ENCODE measurements around the gene MZT2A. TPM values are rescaled to one million over a fixed set of nuclear protein-coding genes. Genes with fewer than 3 reads are reported as not detected.
"Not testable (repeated sequence)": the region's sequence is repeated elsewhere in the genome, so short reads cannot be mapped to it uniquely, and the experiment has no call there.

MZT2A gene
- polyA plus RNA-seq, 3 donors = 11.1 to 26.0 (median 13.6) TPM

DNA sequence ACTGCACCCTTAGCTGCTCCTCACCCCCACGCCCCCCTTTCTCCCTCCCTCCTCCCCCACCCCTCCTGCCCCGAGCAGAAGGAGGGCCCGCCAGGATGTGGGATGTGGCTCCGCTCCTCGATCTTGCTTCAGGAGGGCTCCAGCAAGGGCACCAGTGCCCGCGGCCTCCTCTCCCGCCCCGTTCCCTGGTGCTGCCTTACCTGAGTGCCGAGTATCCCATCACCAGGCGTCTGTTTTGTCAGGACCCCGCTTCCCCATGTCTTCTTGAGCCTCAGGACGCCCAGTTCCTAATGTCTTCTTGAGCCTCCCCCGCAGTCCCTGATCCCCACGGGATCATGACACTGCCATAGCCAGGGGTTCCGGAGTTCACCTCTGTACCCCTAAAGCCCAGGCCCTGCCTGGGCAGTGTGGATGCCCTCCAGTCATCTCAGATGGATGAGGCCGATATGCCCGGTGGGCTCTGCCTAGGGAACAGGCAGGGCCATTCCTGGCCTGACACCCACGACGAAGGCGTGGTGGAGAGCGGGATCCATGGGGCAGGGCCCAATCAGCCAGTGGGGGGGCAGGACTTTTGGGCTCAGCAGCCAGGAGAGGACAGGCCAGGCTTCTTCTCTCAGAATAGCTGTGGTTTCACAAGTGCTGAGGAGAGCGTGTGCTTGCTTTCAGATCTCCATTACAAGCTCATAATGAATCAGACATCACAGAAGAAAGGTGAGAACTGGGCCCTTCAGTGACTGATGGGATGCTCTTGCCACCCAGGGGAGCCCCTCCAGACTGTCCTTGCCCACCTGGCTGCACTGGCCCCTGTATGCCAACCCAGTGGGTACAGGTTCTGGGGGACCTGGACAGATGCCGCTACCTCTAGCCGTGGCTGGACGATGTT is 37.0 kb upstream of the MZT2A start:
- H3K36me3 Mint-ChIP-seq; H3K4me2 ChIP-seq (replicated peaks; ENCODE audit: extremely low read depth, low read length, poor library complexity, severe bottlenecking); H3K4me3 ChIP-seq (replicated peaks in 1 of 3; ENCODE audit: low read depth in 2 of 3, low read length in 3 of 3); intact Hi-C loops (cut with micrococcal nuclease); H3K9ac ChIP-seq (ENCODE audit: insufficient read depth, low read length, poor library complexity, severe bottlenecking); DNase-seq; H2AFZ ChIP-seq (ENCODE audit: insufficient read depth, low read depth, low read length, poor library complexity, severe bottlenecking); H3K9me3 ChIP-seq (replicated peaks in 1 of 2; ENCODE audit: control insufficient read depth in 1 of 2, insufficient read depth in 1 of 2, low read length in 2 of 2); H3K27ac ChIP-seq (ENCODE audit: low read depth in 1 of 2, low read length in 2 of 2); H3K79me2 ChIP-seq (ENCODE audit: insufficient read depth, low read length); H3K27ac Mint-ChIP-seq; H4K20me1 ChIP-seq (ENCODE audit: insufficient read depth, low read length); H3K36me3 ChIP-seq (replicated peaks in 1 of 2; ENCODE audit: control insufficient read depth in 1 of 2, insufficient read depth in 2 of 2, low read length in 2 of 2); H3K9me3 Mint-ChIP-seq: not testable (repeated sequence)
- H3K27me3 ChIP-seq (ENCODE audit: control insufficient read depth in 2 of 2, insufficient read depth in 2 of 2, low read length in 2 of 2) = peaks cover 0 to 17% of the 10 kb centered on the region in 2 donors
- Mint-ChIP-seq H3K27me3 (ENCODE audit: low read depth in 3 of 3) (peaks cover 22 to 46% (median 24%) of the 10 kb centered on the region in 3 donors), H3K4me1 (peaks cover 14% of the 10 kb centered on the region), H3K4me3 (peak overlapping the region; percentile 24 to 77)
- WGBS (ENCODE audit: insufficient coverage) = 69% methylated on average over 22 of the region's 26 CpGs
- H3K4me1 ChIP-seq (ENCODE audit: control insufficient read depth in 1 of 2, insufficient read depth in 2 of 2, low read length in 2 of 2) = peaks cover 7 to 10% of the 10 kb centered on the region in 2 donors

DNA sequence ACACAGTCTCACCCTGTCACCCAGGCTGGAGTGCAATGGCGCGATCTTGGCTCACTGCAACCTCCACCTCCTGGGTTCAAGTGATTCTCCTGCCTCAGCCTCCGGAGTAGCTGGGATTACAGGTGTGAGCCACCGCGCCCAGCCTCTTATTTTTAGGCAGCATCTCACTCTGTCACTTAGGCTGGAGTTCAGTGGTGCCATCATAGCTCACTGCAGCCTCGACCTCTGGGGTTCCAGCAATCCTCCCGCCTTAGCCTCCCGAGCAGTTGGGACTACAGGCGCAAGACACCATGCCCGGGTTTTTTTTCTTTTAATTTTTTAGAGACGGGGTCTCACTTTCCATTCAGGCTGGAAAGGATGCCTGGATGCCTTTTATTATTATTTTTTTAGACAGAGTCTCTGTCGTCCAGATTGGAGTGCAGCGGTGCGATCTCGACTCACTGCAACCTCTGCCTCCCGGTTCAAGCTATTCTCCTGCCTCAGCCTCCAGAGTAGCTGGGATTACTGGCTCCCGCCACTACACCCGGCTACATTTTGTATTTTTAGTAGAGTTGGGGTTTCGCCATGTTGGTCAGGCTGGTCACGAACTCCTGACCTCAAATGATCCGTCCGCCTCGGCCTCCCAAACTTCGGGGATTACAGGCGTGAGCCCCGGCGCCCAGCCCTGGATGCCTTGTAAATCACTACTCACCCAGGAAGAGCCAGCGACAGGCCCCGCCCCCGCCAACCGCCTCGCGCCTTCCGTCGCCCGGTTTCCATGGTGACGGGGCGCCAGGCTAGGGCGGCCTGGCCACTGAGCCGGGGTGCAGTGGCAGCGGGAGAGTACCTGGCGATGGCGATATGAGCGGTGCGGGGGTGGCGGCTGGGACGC is 35.2 kb upstream of the MZT2A start, which contains the start of gene CCDC74A:
Gene CCDC74A, plus strand, starts transcription at position 758 of the 871 bp plus-strand sequence. Its CDS starts 83 bp downstream, at position 841.
- 66% methylated on average over 15 of the region's 47 CpGs for WGBS (ENCODE audit: insufficient coverage)
- H3K9me3 ChIP-seq (replicated peaks in 1 of 2; ENCODE audit: control insufficient read depth in 1 of 2, insufficient read depth in 1 of 2, low read length in 2 of 2); H3K36me3 Mint-ChIP-seq; H3K79me2 ChIP-seq (ENCODE audit: insufficient read depth, low read length); H3K9me3 Mint-ChIP-seq; H3K36me3 ChIP-seq (replicated peaks in 1 of 2; ENCODE audit: control insufficient read depth in 1 of 2, insufficient read depth in 2 of 2, low read length in 2 of 2); intact Hi-C loops (cut with micrococcal nuclease); H3K9ac ChIP-seq (ENCODE audit: insufficient read depth, low read length, poor library complexity, severe bottlenecking); H4K20me1 ChIP-seq (ENCODE audit: insufficient read depth, low read length); H3K27ac ChIP-seq (ENCODE audit: low read depth in 1 of 2, low read length in 2 of 2): not testable (repeated sequence)
- H3K4me3 Mint-ChIP-seq = peak within 1 kb of the TSS; percentile 75 to 93
- peaks cover 0 to 17% of the 10 kb centered on the region in 2 donors for H3K27me3 ChIP-seq (ENCODE audit: control insufficient read depth in 2 of 2, insufficient read depth in 2 of 2, low read length in 2 of 2)
- peak; percentile 36 to 60 (median 44) for DNase-seq
- H3K4me2 ChIP-seq (replicated peaks; ENCODE audit: extremely low read depth, low read length, poor library complexity, severe bottlenecking) = peak within 1 kb of the TSS; percentile 44
- H3K4me3 ChIP-seq (replicated peaks in 1 of 3; ENCODE audit: low read depth in 2 of 3, low read length in 3 of 3) = peak within 1 kb of the TSS in 1 of 3 experiments; percentile 51
- H3K27ac Mint-ChIP-seq = peak within 1 kb of the TSS in 1 of 7 donors; percentile 46
- peaks cover 22 to 46% (median 24%) of the 10 kb centered on the region in 3 donors for H3K27me3 Mint-ChIP-seq (ENCODE audit: low read depth in 3 of 3)
- H3K4me1 ChIP-seq (ENCODE audit: control insufficient read depth in 1 of 2, insufficient read depth in 2 of 2, low read length in 2 of 2) = peaks cover 7 to 10% of the 10 kb centered on the region in 2 donors
- H3K4me1 Mint-ChIP-seq = peaks cover 14% of the 10 kb centered on the region
- peak within 1 kb of the TSS; percentile 73 for H2AFZ ChIP-seq (ENCODE audit: insufficient read depth, low read depth, low read length, poor library complexity, severe bottlenecking)

DNA sequence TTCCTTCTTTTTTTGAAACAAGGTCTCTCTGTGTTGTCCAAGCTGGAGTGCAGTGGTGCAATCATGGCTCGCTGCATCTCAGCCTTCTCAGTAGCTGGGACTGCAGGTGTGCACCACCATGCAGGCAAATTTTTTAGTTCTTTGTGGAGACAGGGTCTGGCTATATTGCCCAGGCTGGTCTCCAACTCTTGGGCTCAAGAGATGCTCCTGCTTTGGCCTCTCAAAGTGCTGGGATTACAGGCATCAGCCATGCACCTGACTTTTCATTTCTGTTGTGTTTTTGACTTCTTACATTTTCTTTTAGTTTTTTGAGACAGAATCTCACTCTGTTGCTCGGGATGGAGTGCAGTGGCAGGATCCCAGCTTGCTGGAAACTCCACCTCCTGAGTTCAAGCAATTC is 33.1 kb upstream of the MZT2A start:
- intact Hi-C loops (cut with micrococcal nuclease); H3K79me2 ChIP-seq (ENCODE audit: insufficient read depth, low read length); H2AFZ ChIP-seq (ENCODE audit: insufficient read depth, low read depth, low read length, poor library complexity, severe bottlenecking); H3K9me3 Mint-ChIP-seq; H3K4me3 Mint-ChIP-seq; H4K20me1 ChIP-seq (ENCODE audit: insufficient read depth, low read length); H3K9me3 ChIP-seq (replicated peaks in 1 of 2; ENCODE audit: control insufficient read depth in 1 of 2, insufficient read depth in 1 of 2, low read length in 2 of 2); H3K9ac ChIP-seq (ENCODE audit: insufficient read depth, low read length, poor library complexity, severe bottlenecking); H3K27ac ChIP-seq (ENCODE audit: low read depth in 1 of 2, low read length in 2 of 2); DNase-seq; H3K27ac Mint-ChIP-seq; H3K4me3 ChIP-seq (replicated peaks in 1 of 3; ENCODE audit: low read depth in 2 of 3, low read length in 3 of 3); H3K4me2 ChIP-seq (replicated peaks; ENCODE audit: extremely low read depth, low read length, poor library complexity, severe bottlenecking): not testable (repeated sequence)
- Histone ChIP-seq H3K36me3 (replicated peaks in 1 of 2; ENCODE audit: control insufficient read depth in 1 of 2, insufficient read depth in 2 of 2, low read length in 2 of 2) (peaks cover 4 to 11% of the 10 kb centered on the region in 2 donors), H3K27me3 (ENCODE audit: control insufficient read depth in 2 of 2, insufficient read depth in 2 of 2, low read length in 2 of 2) (peaks cover 0 to 17% of the 10 kb centered on the region in 2 donors), H3K4me1 (ENCODE audit: control insufficient read depth in 1 of 2, insufficient read depth in 2 of 2, low read length in 2 of 2) (peaks cover 7 to 10% of the 10 kb centered on the region in 2 donors)
- Mint-ChIP-seq H3K36me3 (peaks cover 6 to 15% of the 10 kb centered on the region in 2 donors), H3K4me1 (peaks cover 14% of the 10 kb centered on the region), H3K27me3 (ENCODE audit: low read depth in 3 of 3) (peaks cover 22 to 46% (median 24%) of the 10 kb centered on the region in 3 donors)
- WGBS (ENCODE audit: insufficient coverage) = no CpG with 5 or more reads among the region's 2 CpGs
